GM21526 (cell line): ENCODE measurements around the gene REG4.

Experiments used
- ATAC-seq: cut with Tn5 transposase; IDR thresholded peaks from one replicate; pipeline ENCODE4 v1.9.1; 2021; ENCODE audit warnings: moderate library complexity; ENCODE audit not compliant: unreplicated experiment, low FRiP score

Gene REG4

DNA sequence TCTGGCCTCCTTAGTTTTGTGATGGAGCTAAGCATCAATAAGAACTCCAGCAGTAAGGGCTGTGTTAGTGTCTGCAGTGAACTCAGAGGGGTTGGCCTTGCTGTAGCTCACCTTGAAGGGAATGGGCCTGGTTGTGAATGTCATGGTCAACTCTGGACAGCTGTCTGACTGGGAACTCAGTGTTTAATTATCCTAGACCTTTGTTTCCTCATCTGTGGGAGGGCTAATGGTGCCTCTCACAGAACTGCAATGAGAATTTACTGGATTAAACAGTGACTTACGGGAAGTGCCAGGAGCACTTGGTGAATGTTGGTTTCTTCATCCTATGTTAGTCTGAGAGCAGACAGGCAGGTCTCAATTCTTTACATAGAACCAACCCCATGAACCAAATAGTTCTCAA, 66.2 kb downstream of the REG4 start:
- no peak for ATAC-seq

DNA sequence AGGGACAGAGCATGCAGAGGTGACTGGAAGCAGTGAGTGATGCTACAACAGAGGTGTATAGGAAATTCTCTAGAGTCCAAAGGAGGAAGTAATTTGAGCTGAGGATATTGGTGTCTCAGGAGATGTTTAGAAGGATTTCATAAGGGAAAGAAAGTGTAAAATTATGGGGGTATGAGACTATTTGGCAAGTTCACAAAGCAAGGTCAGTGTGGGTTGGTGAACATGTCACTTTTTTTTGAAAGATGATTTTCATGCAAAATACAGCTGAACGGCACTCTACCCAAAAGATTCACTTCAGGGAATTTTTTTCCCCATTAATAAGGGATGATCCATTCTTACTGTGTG, 66.7 kb downstream of the REG4 start:
- no peak for ATAC-seq
